ENCODE results near the gene CBX4.

DNA sequence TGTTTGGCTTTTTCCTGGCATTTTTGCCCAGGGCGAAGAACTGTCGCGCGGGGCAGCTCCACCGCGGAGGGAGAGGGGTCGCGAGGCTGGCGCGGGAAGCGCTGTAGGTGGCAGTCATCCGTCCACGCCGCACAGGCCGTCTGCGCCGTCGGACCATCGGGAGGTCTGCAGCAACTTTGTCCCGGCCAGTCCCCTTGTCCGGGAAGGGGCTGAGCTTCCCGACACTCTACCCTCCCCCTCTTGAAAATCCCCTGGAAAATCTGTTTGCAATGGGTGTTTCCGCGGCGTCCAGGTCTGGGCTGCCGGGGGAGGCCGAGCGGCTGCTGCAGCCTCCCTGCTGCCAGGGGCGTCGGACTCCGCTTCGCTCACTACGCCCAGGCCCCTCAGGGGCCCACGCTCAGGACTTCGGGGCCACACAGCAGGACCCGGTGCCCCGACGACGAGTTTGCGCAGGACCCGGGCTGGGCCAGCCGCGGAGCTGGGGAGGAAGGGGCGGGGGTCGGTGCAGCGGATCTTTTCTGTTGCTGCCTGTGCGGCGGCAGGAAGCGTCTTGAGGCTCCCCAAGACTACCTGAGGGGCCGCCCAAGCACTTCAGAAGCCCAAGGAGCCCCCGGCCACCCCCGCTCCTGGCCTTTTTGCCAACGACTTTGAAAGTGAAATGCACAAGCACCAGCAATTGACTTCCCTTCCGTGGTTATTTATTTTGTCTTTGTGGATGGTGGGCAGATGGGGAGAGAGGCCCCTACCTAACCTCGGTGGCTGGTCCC lies 2.3 kb upstream of the CBX4 start:
- TF ChIP-seq, protein P1, sequence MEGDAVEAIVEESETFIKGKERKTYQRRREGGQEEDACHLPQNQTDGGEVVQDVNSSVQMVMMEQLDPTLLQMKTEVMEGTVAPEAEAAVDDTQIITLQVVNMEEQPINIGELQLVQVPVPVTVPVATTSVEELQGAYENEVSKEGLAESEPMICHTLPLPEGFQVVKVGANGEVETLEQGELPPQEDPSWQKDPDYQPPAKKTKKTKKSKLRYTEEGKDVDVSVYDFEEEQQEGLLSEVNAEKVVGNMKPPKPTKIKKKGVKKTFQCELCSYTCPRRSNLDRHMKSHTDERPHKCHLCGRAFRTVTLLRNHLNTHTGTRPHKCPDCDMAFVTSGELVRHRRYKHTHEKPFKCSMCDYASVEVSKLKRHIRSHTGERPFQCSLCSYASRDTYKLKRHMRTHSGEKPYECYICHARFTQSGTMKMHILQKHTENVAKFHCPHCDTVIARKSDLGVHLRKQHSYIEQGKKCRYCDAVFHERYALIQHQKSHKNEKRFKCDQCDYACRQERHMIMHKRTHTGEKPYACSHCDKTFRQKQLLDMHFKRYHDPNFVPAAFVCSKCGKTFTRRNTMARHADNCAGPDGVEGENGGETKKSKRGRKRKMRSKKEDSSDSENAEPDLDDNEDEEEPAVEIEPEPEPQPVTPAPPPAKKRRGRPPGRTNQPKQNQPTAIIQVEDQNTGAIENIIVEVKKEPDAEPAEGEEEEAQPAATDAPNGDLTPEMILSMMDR (IDR thresholded peaks at IDR 0.05; ENCODE audit: insufficient read depth, low read length, poor library complexity, severe bottlenecking), result no peak
- no peak for TF ChIP-seq EZH2phosphoT487 (conservative IDR thresholded peaks at IDR 0.05; ENCODE audit: low read length)

All from SU-DHL-6 (cell line).